MM.1S (cell line): Measurements from ENCODE around the gene SSTR1.

Experiments
- EZH2phosphoT487 ChIP-seq: fragments of 300-600 bp; sonication (generic); IDR thresholded peaks from 2 replicates; pipeline ENCODE4 v1.6.1; 2018; ENCODE audit warnings: antibody characterized with exemption, low read length
- TF ChIP-seq, protein P1 (sequence below): fragments of 300-600 bp; sonication (generic); IDR thresholded peaks from 2 replicates; pipeline ENCODE4 v1.5.1; 2016; ENCODE audit warnings: antibody characterized with exemption, low read length, mixed read lengths

DNA sequence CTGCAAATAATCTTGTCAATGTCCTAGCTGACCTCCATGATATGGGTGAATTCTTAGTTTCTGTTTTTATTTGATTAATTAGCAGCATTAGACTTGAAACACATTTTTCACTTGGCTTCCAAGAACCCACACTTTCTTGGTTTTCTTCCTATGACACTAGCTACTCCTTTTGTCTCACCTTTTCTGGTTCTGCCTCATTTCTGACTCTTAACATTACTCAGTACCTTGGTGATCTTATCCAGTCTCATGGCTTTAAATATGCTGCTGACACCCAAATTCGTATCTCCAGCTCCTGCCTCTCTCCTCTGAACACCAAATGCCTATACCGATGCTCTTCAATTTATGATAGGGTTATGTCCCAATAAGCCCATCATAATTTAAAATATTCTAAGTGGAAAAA is 32.0 kb upstream of the SSTR1 start:
- TF ChIP-seq, protein P1, sequence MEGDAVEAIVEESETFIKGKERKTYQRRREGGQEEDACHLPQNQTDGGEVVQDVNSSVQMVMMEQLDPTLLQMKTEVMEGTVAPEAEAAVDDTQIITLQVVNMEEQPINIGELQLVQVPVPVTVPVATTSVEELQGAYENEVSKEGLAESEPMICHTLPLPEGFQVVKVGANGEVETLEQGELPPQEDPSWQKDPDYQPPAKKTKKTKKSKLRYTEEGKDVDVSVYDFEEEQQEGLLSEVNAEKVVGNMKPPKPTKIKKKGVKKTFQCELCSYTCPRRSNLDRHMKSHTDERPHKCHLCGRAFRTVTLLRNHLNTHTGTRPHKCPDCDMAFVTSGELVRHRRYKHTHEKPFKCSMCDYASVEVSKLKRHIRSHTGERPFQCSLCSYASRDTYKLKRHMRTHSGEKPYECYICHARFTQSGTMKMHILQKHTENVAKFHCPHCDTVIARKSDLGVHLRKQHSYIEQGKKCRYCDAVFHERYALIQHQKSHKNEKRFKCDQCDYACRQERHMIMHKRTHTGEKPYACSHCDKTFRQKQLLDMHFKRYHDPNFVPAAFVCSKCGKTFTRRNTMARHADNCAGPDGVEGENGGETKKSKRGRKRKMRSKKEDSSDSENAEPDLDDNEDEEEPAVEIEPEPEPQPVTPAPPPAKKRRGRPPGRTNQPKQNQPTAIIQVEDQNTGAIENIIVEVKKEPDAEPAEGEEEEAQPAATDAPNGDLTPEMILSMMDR, result no peak
- no peak for TF ChIP-seq EZH2phosphoT487
